Fibroblast of villous mesenchyme (primary cell): ENCODE measurements around the gene SLC43A2. TPM values are rescaled to one million over a fixed set of nuclear protein-coding genes. Genes with fewer than 3 reads are reported as not detected.
"Not testable (repeated sequence)": the region's sequence is repeated elsewhere in the genome, so short reads cannot be mapped to it uniquely, and the experiment has no call there.

Experiments
- DNase-seq: peaks from one replicate; pipeline ENCODE4 v3.0.0-alpha.2; 2010; ENCODE audit warnings: low read depth
- H3K4me3 ChIP-seq: 2 replicates; pipeline ENCODE4 v1.5.1; 2011; ENCODE audit warnings: low read depth, mild to moderate bottlenecking, low read length
- CTCF ChIP-seq: IDR thresholded peaks from 2 replicates; pipeline ENCODE4 v1.5.1; 2012; ENCODE audit warnings: low read depth, mild to moderate bottlenecking, low read length; ENCODE audit not compliant: insufficient read depth
- total RNA-seq: library from RNA; depleted of rRNA; stranded (reverse); fragments of >200 nt; gene quantifications from 2 replicates; pipeline ENCODE4 v1.2.3, GENCODE V29; 2012

Gene SLC43A2
- total RNA-seq, 1 donor: 8.6 TPM

GRCh38 chr17:1574697-1575471, 53.8 kb downstream of the SLC43A2 start:
- DNase-seq: no peak
- TF ChIP-seq CTCF: no peak
- H3K4me3 ChIP-seq: no peak overlapping the region

- peak; percentile 95 for TF ChIP-seq CTCF
- peak; percentile 79 for DNase-seq
Measured at GRCh38 chr17:1573932-1574696, 54.5 kb downstream of the SLC43A2 start.

GRCh38 chr17:1572646-1573045, 56.0 kb downstream of the SLC43A2 start:
- not testable (repeated sequence) for DNase-seq, H3K4me3 ChIP-seq

More at GRCh38 chr17:1573932-1574696, 54.5 kb downstream of the SLC43A2 start:
- H3K4me3 ChIP-seq: no peak overlapping the region

- DNase-seq: no peak
- H3K4me3 ChIP-seq: no peak overlapping the region
- TF ChIP-seq CTCF: no peak
Measured at GRCh38 chr17:1571341-1571704, 57.3 kb downstream of the SLC43A2 start.

GRCh38 chr17:1568950-1569810, 59.5 kb downstream of the SLC43A2 start:
- DNase-seq: no peak

GRCh38 chr17:1566505-1567199, 62.0 kb downstream of the SLC43A2 start:
- TF ChIP-seq CTCF: no peak

More at GRCh38 chr17:1568950-1569810, 59.5 kb downstream of the SLC43A2 start:
- no peak for TF ChIP-seq CTCF
- no peak overlapping the region for H3K4me3 ChIP-seq

More at GRCh38 chr17:1566505-1567199, 62.0 kb downstream of the SLC43A2 start:
- DNase-seq: no peak
- no peak overlapping the region for H3K4me3 ChIP-seq
